GM23338 (cell line): Measurements from ENCODE around the gene GRK5. TPM values are rescaled to one million over a fixed set of nuclear protein-coding genes. Genes with fewer than 3 reads are reported as not detected.

ENCODE experiments used
- ATAC-seq: fragments of 200-7000 bp; cut with Tn5 transposase; 3 replicates; pipeline ENCODE4 v1.9.1; 2020
- DNase-seq: peaks from one replicate; pipeline ENCODE4 v3.0.0-alpha.2; 2015; ENCODE audit warnings: low spot score
- H2AFZ ChIP-seq: fragments of 200-600 bp; sonication (generic); 2 replicates; pipeline ENCODE4 v1.8.0; 2016; ENCODE audit warnings: antibody characterized with exemption, mild to moderate bottlenecking, moderate library complexity
- H3F3A ChIP-seq: fragments of 200-600 bp; sonication (generic); replicated peaks from 2 replicates; pipeline ENCODE4 v1.8.0; 2017; ENCODE audit warnings: antibody characterized with exemption, mixed run types, low read depth
- H3K27ac ChIP-seq: fragments of 200-600 bp; sonication (generic); 2 replicates; pipeline ENCODE4 v1.6.1; 2016; ENCODE audit warnings: low read depth
- H3K27me3 ChIP-seq: fragments of 200-600 bp; sonication (generic); 2 replicates; pipeline ENCODE4 v1.8.0; 2016; ENCODE audit warnings: mild to moderate bottlenecking, mixed run types, moderate library complexity; ENCODE audit not compliant: insufficient read depth
- H3K36me3 ChIP-seq: fragments of 200-600 bp; sonication (generic); 2 replicates; pipeline ENCODE4 v1.8.0; 2016; ENCODE audit warnings: mild to moderate bottlenecking; ENCODE audit not compliant: insufficient read depth
- H3K4me1 ChIP-seq: fragments of 200-600 bp; sonication (generic); 2 replicates; pipeline ENCODE4 v1.8.0; 2016; ENCODE audit warnings: mild to moderate bottlenecking, moderate library complexity; ENCODE audit not compliant: insufficient read depth
- H3K4me2 ChIP-seq: fragments of 200-600 bp; sonication (generic); 2 replicates; pipeline ENCODE4 v1.7.1; 2017; ENCODE audit warnings: mixed run types
- H3K4me3 ChIP-seq: fragments of 200-600 bp; sonication (generic); 2 replicates; pipeline ENCODE4 v1.6.1; 2016; ENCODE audit warnings: mixed run types
- H3K79me2 ChIP-seq: fragments of 200-600 bp; sonication (generic); replicated peaks from 2 replicates; pipeline ENCODE4 v1.8.0; 2017; ENCODE audit warnings: mild to moderate bottlenecking; ENCODE audit not compliant: insufficient read depth
- H3K9me2 ChIP-seq: fragments of 200-600 bp; sonication (generic); 2 replicates; pipeline ENCODE4 v1.8.0; 2017; ENCODE audit not compliant: insufficient read depth
- H4K20me1 ChIP-seq: fragments of 200-600 bp; sonication (generic); replicated peaks from 2 replicates; pipeline ENCODE4 v1.8.0; 2017; ENCODE audit warnings: mild to moderate bottlenecking; ENCODE audit not compliant: insufficient read depth
- H3K27ac Mint-ChIP-seq: 2 replicates; pipeline ENCODE4 v1.8.0; 2020; ENCODE audit warnings: inconsistent platforms, mild to moderate bottlenecking, moderate library complexity, mixed read lengths
- H3K27me3 Mint-ChIP-seq: 3 replicates; pipeline ENCODE4 v1.8.0; 2022; ENCODE audit warnings: low read depth, mild to moderate bottlenecking, moderate library complexity, mixed read lengths, inconsistent platforms; ENCODE audit not compliant: insufficient read depth, poor library complexity
- H3K36me3 Mint-ChIP-seq: 3 replicates; pipeline ENCODE4 v1.8.0; 2021; ENCODE audit warnings: low read depth, mild to moderate bottlenecking, inconsistent platforms, moderate library complexity, mixed read lengths
- H3K4me1 Mint-ChIP-seq: 3 replicates; pipeline ENCODE4 v1.8.0; 2020; ENCODE audit warnings: mild to moderate bottlenecking, inconsistent platforms, mixed read lengths
- H3K4me3 Mint-ChIP-seq: 3 replicates; pipeline ENCODE4 v1.8.0; 2021; ENCODE audit warnings: moderate library complexity, mild to moderate bottlenecking, inconsistent platforms, mixed read lengths
- H3K9me3 Mint-ChIP-seq: 3 replicates; pipeline ENCODE4 v1.8.0; 2020; ENCODE audit warnings: moderate library complexity, mild to moderate bottlenecking, inconsistent platforms, mixed read lengths
- CREB1 ChIP-seq: fragments of 250-450 bp; sonication (Bioruptor Pico); IDR thresholded peaks from 2 replicates; pipeline ENCODE4 v1.5.0; 2020; ENCODE audit warnings: low read depth, mild to moderate bottlenecking, moderate library complexity
- EZH2 ChIP-seq: fragments of 200-600 bp; sonication (generic); IDR thresholded peaks from one replicate; pipeline ENCODE4 v1.8.0; 2017; ENCODE audit warnings: antibody characterized with exemption, mild to moderate bottlenecking, low read depth; ENCODE audit not compliant: unreplicated experiment
- EZH2phosphoT487 ChIP-seq: fragments of 200-600 bp; sonication (generic); IDR thresholded peaks from one replicate; pipeline ENCODE4 v1.8.1; 2018; ENCODE audit warnings: antibody characterized with exemption; ENCODE audit not compliant: unreplicated experiment
- JUNB ChIP-seq: IDR thresholded peaks from one replicate; pipeline ENCODE4 v1.6.1; 2016; ENCODE audit warnings: antibody characterized with exemption; ENCODE audit not compliant: unreplicated experiment
- NANOG ChIP-seq: IDR thresholded peaks from 2 replicates; pipeline ENCODE4 v1.6.1; 2016; ENCODE audit warnings: antibody characterized with exemption, borderline replicate concordance
- POLR2AphosphoS5 ChIP-seq: IDR thresholded peaks from 2 replicates; pipeline ENCODE4 v1.6.1; 2016; ENCODE audit warnings: antibody characterized with exemption, low read depth
- STAT1 ChIP-seq: IDR thresholded peaks from one replicate; pipeline ENCODE4 v1.6.1; 2016; ENCODE audit warnings: antibody characterized with exemption; ENCODE audit not compliant: unreplicated experiment
- ZNF114 ChIP-seq: fragments of 250-450 bp; sonication (Bioruptor Pico); IDR thresholded peaks from 2 replicates; pipeline ENCODE4 v1.5.0; 2020; ENCODE audit warnings: mild to moderate bottlenecking, moderate library complexity
- ZNF331 ChIP-seq: fragments of 250-450 bp; sonication (Bioruptor Pico); IDR thresholded peaks from 2 replicates; pipeline ENCODE4 v1.5.0; 2020; ENCODE audit warnings: low read depth, mild to moderate bottlenecking, moderate library complexity
- polyA plus RNA-seq: library from polyadenylated mRNA; unstranded; fragments of >200 nt; fragmentation: Nextera tagmentation; extraction: Ambion mirVana; gene quantifications from 2 replicates; pipeline ENCODE4 v1.2.1, GENCODE V29; 2016
- total RNA-seq: library from RNA; depleted of rRNA; stranded (reverse); fragments of >200 nt; shearing (Covaris generic); gene quantifications from 2 replicates; pipeline ENCODE4 v1.2.3, GENCODE V29; 2014
- TF ChIP-seq, protein P1 (sequence below): IDR thresholded peaks from 2 replicates; pipeline ENCODE4 v1.6.1; 2016; ENCODE audit warnings: antibody characterized with exemption
- TF ChIP-seq, protein P2 (sequence below), 2 experiments: fragments of 200-600 bp in 1 of 2; sonication (generic) in 1 of 2; conservative IDR thresholded peaks; 2 replicates each; pipeline versions ENCODE4 v1.5.1 to v1.6.1; 2016 to 2017; ENCODE audit warnings: antibody characterized with exemption in 2 of 2, low read depth in 2 of 2, mild to moderate bottlenecking in 2 of 2, moderate library complexity in 1 of 2
- TF ChIP-seq, protein P3 (sequence below): IDR thresholded peaks from one replicate; pipeline ENCODE4 v1.6.1; 2018; ENCODE audit warnings: antibody characterized with exemption; ENCODE audit not compliant: unreplicated experiment
- TF ChIP-seq, protein P4 (sequence below): fragments of 250-450 bp; sonication (Bioruptor Pico); IDR thresholded peaks from 2 replicates; pipeline ENCODE4 v1.5.0; 2020; ENCODE audit warnings: mild to moderate bottlenecking, moderate library complexity

Gene GRK5
- total and polyA plus RNA-seq, 2 experiments from 2014 or later, result 0.53 to 2.0 TPM

DNA sequence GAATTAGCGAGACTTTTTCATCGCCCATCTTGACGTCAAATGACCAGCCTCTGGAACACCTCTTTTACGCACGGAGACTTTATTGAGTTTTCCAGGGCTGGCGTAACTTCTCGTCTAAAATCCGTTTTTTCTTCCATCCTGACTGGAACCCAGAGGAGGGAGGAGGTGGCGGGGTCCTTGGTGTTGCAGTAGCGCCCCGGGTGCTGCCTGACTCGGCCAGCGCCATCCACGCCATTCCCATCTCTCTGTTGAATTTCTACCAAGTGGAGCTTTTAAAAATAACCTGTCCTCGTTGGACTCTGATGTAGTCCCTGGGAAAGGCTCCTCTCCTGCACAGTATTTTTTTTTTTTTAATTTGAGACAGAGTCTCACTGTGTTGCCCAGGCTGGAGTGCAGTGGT lies 179.3 kb downstream of the GRK5 start:
- Histone ChIP-seq H3K9me2 (no peaks in the 10 kb centered on the region), H3K27ac (no peak overlapping the region), H3K4me2 (no peak overlapping the region), H3K4me1 (no peaks in the 10 kb centered on the region), H4K20me1 (no peaks in the 10 kb centered on the region), H3K79me2 (no peaks in the 10 kb centered on the region), H3K27me3 (no peaks in the 10 kb centered on the region), H2AFZ (no peak overlapping the region), H3K36me3 (no peaks in the 10 kb centered on the region), H3K4me3 (no peak overlapping the region), H3F3A (no peaks in the 10 kb centered on the region)
- Mint-ChIP-seq H3K36me3 (no peaks in the 10 kb centered on the region; the same call in 2 of the 3 replicates), H3K4me3 (no peak overlapping the region), H3K27me3 (peaks cover 1% of the 10 kb centered on the region), H3K9me3 (no peaks in the 10 kb centered on the region), H3K4me1 (no peaks in the 10 kb centered on the region), H3K27ac (no peak overlapping the region)
- TF ChIP-seq ZNF114 (CRISPR knock-in tag) (no peak), ZNF331 (CRISPR knock-in tag) (no peak), EZH2 (no peak), EZH2phosphoT487 (no peak), STAT1 (no peak), NANOG (no peak), JUNB (no peak), CREB1 (CRISPR knock-in tag) (no peak), POLR2AphosphoS5 (no peak)
- TF ChIP-seq, protein P1, sequence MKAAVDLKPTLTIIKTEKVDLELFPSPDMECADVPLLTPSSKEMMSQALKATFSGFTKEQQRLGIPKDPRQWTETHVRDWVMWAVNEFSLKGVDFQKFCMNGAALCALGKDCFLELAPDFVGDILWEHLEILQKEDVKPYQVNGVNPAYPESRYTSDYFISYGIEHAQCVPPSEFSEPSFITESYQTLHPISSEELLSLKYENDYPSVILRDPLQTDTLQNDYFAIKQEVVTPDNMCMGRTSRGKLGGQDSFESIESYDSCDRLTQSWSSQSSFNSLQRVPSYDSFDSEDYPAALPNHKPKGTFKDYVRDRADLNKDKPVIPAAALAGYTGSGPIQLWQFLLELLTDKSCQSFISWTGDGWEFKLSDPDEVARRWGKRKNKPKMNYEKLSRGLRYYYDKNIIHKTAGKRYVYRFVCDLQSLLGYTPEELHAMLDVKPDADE, result no peak
- TF ChIP-seq, protein P2, sequence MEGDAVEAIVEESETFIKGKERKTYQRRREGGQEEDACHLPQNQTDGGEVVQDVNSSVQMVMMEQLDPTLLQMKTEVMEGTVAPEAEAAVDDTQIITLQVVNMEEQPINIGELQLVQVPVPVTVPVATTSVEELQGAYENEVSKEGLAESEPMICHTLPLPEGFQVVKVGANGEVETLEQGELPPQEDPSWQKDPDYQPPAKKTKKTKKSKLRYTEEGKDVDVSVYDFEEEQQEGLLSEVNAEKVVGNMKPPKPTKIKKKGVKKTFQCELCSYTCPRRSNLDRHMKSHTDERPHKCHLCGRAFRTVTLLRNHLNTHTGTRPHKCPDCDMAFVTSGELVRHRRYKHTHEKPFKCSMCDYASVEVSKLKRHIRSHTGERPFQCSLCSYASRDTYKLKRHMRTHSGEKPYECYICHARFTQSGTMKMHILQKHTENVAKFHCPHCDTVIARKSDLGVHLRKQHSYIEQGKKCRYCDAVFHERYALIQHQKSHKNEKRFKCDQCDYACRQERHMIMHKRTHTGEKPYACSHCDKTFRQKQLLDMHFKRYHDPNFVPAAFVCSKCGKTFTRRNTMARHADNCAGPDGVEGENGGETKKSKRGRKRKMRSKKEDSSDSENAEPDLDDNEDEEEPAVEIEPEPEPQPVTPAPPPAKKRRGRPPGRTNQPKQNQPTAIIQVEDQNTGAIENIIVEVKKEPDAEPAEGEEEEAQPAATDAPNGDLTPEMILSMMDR (conservative IDR thresholded peaks at IDR 0.05; ENCODE audit: low read depth in 2 of 2), result no peak
- TF ChIP-seq, protein P3, sequence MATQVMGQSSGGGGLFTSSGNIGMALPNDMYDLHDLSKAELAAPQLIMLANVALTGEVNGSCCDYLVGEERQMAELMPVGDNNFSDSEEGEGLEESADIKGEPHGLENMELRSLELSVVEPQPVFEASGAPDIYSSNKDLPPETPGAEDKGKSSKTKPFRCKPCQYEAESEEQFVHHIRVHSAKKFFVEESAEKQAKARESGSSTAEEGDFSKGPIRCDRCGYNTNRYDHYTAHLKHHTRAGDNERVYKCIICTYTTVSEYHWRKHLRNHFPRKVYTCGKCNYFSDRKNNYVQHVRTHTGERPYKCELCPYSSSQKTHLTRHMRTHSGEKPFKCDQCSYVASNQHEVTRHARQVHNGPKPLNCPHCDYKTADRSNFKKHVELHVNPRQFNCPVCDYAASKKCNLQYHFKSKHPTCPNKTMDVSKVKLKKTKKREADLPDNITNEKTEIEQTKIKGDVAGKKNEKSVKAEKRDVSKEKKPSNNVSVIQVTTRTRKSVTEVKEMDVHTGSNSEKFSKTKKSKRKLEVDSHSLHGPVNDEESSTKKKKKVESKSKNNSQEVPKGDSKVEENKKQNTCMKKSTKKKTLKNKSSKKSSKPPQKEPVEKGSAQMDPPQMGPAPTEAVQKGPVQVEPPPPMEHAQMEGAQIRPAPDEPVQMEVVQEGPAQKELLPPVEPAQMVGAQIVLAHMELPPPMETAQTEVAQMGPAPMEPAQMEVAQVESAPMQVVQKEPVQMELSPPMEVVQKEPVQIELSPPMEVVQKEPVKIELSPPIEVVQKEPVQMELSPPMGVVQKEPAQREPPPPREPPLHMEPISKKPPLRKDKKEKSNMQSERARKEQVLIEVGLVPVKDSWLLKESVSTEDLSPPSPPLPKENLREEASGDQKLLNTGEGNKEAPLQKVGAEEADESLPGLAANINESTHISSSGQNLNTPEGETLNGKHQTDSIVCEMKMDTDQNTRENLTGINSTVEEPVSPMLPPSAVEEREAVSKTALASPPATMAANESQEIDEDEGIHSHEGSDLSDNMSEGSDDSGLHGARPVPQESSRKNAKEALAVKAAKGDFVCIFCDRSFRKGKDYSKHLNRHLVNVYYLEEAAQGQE, result no peak
- TF ChIP-seq, protein P4, sequence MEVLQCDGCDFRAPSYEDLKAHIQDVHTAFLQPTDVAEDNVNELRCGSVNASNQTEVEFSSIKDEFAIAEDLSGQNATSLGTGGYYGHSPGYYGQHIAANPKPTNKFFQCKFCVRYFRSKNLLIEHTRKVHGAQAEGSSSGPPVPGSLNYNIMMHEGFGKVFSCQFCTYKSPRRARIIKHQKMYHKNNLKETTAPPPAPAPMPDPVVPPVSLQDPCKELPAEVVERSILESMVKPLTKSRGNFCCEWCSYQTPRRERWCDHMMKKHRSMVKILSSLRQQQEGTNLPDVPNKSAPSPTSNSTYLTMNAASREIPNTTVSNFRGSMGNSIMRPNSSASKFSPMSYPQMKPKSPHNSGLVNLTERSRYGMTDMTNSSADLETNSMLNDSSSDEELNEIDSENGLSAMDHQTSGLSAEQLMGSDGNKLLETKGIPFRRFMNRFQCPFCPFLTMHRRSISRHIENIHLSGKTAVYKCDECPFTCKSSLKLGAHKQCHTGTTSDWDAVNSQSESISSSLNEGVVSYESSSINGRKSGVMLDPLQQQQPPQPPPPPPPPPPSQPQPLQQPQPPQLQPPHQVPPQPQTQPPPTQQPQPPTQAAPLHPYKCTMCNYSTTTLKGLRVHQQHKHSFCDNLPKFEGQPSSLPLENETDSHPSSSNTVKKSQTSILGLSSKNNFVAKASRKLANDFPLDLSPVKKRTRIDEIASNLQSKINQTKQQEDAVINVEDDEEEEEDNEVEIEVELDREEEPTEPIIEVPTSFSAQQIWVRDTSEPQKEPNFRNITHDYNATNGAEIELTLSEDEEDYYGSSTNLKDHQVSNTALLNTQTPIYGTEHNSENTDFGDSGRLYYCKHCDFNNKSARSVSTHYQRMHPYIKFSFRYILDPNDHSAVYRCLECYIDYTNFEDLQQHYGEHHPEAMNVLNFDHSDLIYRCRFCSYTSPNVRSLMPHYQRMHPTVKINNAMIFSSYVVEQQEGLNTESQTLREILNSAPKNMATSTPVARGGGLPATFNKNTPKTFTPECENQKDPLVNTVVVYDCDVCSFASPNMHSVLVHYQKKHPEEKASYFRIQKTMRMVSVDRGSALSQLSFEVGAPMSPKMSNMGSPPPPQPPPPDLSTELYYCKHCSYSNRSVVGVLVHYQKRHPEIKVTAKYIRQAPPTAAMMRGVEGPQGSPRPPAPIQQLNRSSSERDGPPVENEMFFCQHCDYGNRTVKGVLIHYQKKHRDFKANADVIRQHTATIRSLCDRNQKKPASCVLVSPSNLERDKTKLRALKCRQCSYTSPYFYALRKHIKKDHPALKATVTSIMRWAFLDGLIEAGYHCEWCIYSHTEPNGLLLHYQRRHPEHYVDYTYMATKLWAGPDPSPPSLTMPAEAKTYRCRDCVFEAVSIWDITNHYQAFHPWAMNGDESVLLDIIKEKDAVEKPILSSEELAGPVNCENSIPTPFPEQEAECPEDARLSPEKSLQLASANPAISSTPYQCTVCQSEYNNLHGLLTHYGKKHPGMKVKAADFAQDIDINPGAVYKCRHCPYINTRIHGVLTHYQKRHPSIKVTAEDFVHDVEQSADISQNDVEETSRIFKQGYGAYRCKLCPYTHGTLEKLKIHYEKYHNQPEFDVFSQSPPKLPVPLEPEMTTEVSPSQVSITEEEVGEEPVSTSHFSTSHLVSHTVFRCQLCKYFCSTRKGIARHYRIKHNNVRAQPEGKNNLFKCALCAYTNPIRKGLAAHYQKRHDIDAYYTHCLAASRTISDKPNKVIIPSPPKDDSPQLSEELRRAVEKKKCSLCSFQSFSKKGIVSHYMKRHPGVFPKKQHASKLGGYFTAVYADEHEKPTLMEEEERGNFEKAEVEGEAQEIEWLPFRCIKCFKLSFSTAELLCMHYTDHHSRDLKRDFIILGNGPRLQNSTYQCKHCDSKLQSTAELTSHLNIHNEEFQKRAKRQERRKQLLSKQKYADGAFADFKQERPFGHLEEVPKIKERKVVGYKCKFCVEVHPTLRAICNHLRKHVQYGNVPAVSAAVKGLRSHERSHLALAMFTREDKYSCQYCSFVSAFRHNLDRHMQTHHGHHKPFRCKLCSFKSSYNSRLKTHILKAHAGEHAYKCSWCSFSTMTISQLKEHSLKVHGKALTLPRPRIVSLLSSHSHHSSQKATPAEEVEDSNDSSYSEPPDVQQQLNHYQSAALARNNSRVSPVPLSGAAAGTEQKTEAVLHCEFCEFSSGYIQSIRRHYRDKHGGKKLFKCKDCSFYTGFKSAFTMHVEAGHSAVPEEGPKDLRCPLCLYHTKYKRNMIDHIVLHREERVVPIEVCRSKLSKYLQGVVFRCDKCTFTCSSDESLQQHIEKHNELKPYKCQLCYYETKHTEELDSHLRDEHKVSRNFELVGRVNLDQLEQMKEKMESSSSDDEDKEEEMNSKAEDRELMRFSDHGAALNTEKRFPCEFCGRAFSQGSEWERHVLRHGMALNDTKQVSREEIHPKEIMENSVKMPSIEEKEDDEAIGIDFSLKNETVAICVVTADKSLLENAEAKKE (CRISPR knock-in tag), result no peak
- DNase-seq (no peak), ATAC-seq (no peak)
